Panc1 (cell line): ENCODE data around the gene TMOD1. TPM values are rescaled to one million over a fixed set of nuclear protein-coding genes. Genes with fewer than 3 reads are reported as not detected.

Source experiments
- ATAC-seq: fragments of 200-7000 bp; cut with Tn5 transposase; 2 replicates; pipeline ENCODE4 v1.9.1; 2020; ENCODE audit warnings: mild to moderate bottlenecking, moderate library complexity
- BruUV-seq: library from RNA; stranded (reverse); fragments of 400-500 nt; replicated peaks from 2 replicates; lab custom pipeline; 2021; lab: Mats Ljungman, UMichigan
- CTCF ChIA-PET: fragments of 300-600 bp; sonication (Branson Sonifier 250); formaldehyde crosslinking; loops from one replicate; lab custom pipeline; 2022; ENCODE audit warnings: antibody characterized with exemption; lab: Charles Lee
- POLR2A ChIA-PET: fragments of 300-600 bp; sonication (Branson Sonifier 250); formaldehyde crosslinking; loops from one replicate; lab custom pipeline; 2022; ENCODE audit warnings: antibody characterized with exemption; lab: Charles Lee
- DNase-seq: peaks from one replicate; pipeline ENCODE4 v3.0.0-alpha.2; 2010; ENCODE audit warnings: low read depth, low spot score
- H3K27ac ChIP-seq: 2 replicates; pipeline ENCODE4 v1.5.1; 2011; ENCODE audit warnings: mild to moderate bottlenecking, low read length, inconsistent platforms
- H3K27me3 ChIP-seq: fragments of 200-500 bp; sonication (Bioruptor generic); 2 replicates; pipeline ENCODE4 v1.6.0; 2014; ENCODE audit warnings: low read length, inconsistent platforms; ENCODE audit not compliant: control insufficient read depth, insufficient read depth
- H3K36me3 ChIP-seq: fragments of 200-500 bp; sonication (Bioruptor generic); 2 replicates; pipeline ENCODE4 v1.5.1; 2014; ENCODE audit warnings: inconsistent platforms, mild to moderate bottlenecking, low read length, moderate library complexity; ENCODE audit not compliant: control insufficient read depth, insufficient read depth
- H3K4me1 ChIP-seq: 2 replicates; pipeline ENCODE4 v1.5.1; 2011; ENCODE audit warnings: inconsistent platforms, mild to moderate bottlenecking, low read length, moderate library complexity; ENCODE audit not compliant: control insufficient read depth, insufficient read depth
- H3K4me3 ChIP-seq, 2 experiments: 2 replicates each; pipeline ENCODE4 v1.5.1; 2011 to 2012; ENCODE audit warnings: low read depth in 2 of 2, low read length in 2 of 2, mild to moderate bottlenecking in 2 of 2, inconsistent platforms in 1 of 2, moderate library complexity in 1 of 2
- H3K9me3 ChIP-seq: fragments of 200-500 bp; sonication (Bioruptor generic); 2 replicates; pipeline ENCODE4 v1.5.1; 2014; ENCODE audit warnings: low read depth, mild to moderate bottlenecking, inconsistent platforms, low read length, moderate library complexity; ENCODE audit not compliant: control insufficient read depth, insufficient read depth
- CTCF ChIP-seq: fragments of 450-650 bp; IDR thresholded peaks from 2 replicates; pipeline ENCODE4 v1.5.1; 2017; ENCODE audit warnings: mild to moderate bottlenecking
- POLR2AphosphoS5 ChIP-seq: IDR thresholded peaks from 2 replicates; pipeline ENCODE4 v1.6.1; 2012; ENCODE audit warnings: mild to moderate bottlenecking, low read depth, low read length, moderate library complexity
- SIN3A ChIP-seq: IDR thresholded peaks from 2 replicates; pipeline ENCODE4 v1.6.1; 2012; ENCODE audit warnings: low read depth, mild to moderate bottlenecking, low read length, moderate library complexity, borderline replicate concordance; ENCODE audit not compliant: insufficient read depth
- TCF7L2 ChIP-seq: IDR thresholded peaks from 2 replicates; pipeline ENCODE4 v1.6.1; 2011; ENCODE audit warnings: mild to moderate bottlenecking, low read depth, low read length, inconsistent platforms
- in situ Hi-C: cut with HindIII; loops from 2 replicates; pipeline ENCODE4 v1.10.0; 2016; ENCODE audit warnings: low sequenced_read_pairs, low pct_unique_long_range_greater_than_20kb
- intact Hi-C: fragments of 100-400 bp; cut with micrococcal nuclease; formaldehyde crosslinking; loops from one replicate; pipeline ENCODE4 v1.10.0; 2022; ENCODE audit not compliant: unreplicated experiment
- total RNA-seq: library from RNA; stranded (reverse); gene quantifications from one replicate; pipeline ENCODE4 v1.2.1, GENCODE V29; 2021; ENCODE audit not compliant: unreplicated experiment
- TF ChIP-seq, protein P1 (sequence below), 2 experiments: IDR thresholded peaks; 2 replicates each; pipeline ENCODE4 v1.6.1; 2011 to 2012; ENCODE audit warnings: low read depth in 2 of 2, control low read depth in 1 of 2, low read length in 1 of 2, mild to moderate bottlenecking in 1 of 2, moderate library complexity in 1 of 2; ENCODE audit not compliant: insufficient read depth in 1 of 2

TMOD1 gene
- total RNA-seq, 1 experiment from 2014 or later: 1.4 TPM

GRCh38 chr9:97571664-97572063 is 70.2 kb downstream of the TMOD1 start:
- Histone ChIP-seq H3K27ac (no peak overlapping the region), H3K4me1 (no peaks in the 10 kb centered on the region), H3K9me3 (no peaks in the 10 kb centered on the region), H3K27me3 (no peaks in the 10 kb centered on the region), H3K4me3 (no peak overlapping the region), H3K36me3 (no peaks in the 10 kb centered on the region)
- no peak for TF ChIP-seq SIN3A
- TF ChIP-seq, protein P1, sequence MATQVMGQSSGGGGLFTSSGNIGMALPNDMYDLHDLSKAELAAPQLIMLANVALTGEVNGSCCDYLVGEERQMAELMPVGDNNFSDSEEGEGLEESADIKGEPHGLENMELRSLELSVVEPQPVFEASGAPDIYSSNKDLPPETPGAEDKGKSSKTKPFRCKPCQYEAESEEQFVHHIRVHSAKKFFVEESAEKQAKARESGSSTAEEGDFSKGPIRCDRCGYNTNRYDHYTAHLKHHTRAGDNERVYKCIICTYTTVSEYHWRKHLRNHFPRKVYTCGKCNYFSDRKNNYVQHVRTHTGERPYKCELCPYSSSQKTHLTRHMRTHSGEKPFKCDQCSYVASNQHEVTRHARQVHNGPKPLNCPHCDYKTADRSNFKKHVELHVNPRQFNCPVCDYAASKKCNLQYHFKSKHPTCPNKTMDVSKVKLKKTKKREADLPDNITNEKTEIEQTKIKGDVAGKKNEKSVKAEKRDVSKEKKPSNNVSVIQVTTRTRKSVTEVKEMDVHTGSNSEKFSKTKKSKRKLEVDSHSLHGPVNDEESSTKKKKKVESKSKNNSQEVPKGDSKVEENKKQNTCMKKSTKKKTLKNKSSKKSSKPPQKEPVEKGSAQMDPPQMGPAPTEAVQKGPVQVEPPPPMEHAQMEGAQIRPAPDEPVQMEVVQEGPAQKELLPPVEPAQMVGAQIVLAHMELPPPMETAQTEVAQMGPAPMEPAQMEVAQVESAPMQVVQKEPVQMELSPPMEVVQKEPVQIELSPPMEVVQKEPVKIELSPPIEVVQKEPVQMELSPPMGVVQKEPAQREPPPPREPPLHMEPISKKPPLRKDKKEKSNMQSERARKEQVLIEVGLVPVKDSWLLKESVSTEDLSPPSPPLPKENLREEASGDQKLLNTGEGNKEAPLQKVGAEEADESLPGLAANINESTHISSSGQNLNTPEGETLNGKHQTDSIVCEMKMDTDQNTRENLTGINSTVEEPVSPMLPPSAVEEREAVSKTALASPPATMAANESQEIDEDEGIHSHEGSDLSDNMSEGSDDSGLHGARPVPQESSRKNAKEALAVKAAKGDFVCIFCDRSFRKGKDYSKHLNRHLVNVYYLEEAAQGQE (IDR thresholded peaks at IDR 0.05; ENCODE audit: insufficient read depth in 1 of 2, low read depth in 2 of 2, low read length in 1 of 2): no peak
- TF ChIP-seq POLR2AphosphoS5: no peak
- TF ChIP-seq TCF7L2: no peak
- TF ChIP-seq CTCF: no peak
- intact Hi-C loops (no loop called here), in situ Hi-C loops (no loop called here)
- BruUV-seq: no TSS peak
- CTCF ChIA-PET: no interaction called here
- POLR2A ChIA-PET: no interaction called here
- ATAC-seq (no peak), DNase-seq (no peak)

DNA sequence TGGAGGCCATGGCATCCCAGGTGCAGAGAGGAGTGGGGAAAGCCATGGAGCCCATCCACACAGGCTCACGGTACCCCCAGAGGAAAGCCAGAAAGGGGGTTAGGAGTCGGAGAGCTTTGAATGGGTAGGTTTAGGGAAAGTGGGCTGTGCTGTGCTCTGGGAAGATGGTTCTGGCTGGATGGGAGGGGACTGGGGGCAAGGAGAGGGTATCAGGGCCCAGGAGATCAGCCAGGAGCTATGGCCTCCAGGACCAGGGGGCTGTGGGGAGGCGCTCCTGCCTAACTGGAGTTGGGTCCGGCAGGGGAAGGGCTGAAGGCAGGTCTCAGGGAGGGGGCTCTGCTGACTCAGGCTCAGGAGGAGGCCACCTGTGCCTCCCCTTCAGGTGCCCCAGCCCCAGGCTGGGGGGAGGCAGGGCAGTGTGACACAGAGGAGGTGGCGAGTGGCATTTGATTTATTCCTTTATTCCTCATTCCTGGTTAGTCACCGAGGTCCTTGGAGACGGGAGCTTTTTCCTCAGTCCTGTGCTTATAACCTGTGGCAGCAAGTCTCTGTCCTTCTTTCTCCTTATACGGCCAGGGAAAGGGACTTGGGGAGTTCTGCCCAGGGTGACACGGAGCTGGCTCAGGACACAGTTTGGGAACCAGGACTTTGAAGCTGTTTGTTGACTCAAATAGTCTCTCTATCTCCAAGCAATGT is 70.9 kb downstream of the TMOD1 start:
- no TSS peak for BruUV-seq
- H3K4me3 ChIP-seq: no peak overlapping the region
- intact Hi-C loops: no loop called here
- no peak for ATAC-seq
- H3K36me3 ChIP-seq: no peaks in the 10 kb centered on the region
- ChIA-PET CTCF (no interaction called here), POLR2A (no interaction called here)
- no peaks in the 10 kb centered on the region for H3K27me3 ChIP-seq
- TF ChIP-seq POLR2AphosphoS5 (no peak), TCF7L2 (no peak), CTCF (no peak), SIN3A (no peak)
- TF ChIP-seq, protein P1 (IDR thresholded peaks at IDR 0.05; ENCODE audit: insufficient read depth in 1 of 2, low read depth in 2 of 2, low read length in 1 of 2): no peak
- DNase-seq: no peak
- in situ Hi-C loops: no loop called here
- no peaks in the 10 kb centered on the region for H3K9me3 ChIP-seq
- no peaks in the 10 kb centered on the region for H3K4me1 ChIP-seq
- no peak overlapping the region for H3K27ac ChIP-seq
